WTC11 (cell line): ENCODE measurements around the gene UTF1. TPM values are rescaled to one million over a fixed set of nuclear protein-coding genes. Genes with fewer than 3 reads are reported as not detected.

Experiments used
- ERG ChIP-seq: fragments of 250-450 bp; sonication (Bioruptor Pico); IDR thresholded peaks from 2 replicates; pipeline ENCODE4 v1.8.0; 2021; ENCODE audit warnings: mild to moderate bottlenecking
- ZNF317 ChIP-seq: sonication (generic); formaldehyde crosslinking; IDR thresholded peaks from 2 replicates; pipeline ENCODE4 v1.8.1; 2023; ENCODE audit warnings: low read depth, mild to moderate bottlenecking, moderate library complexity, missing genetic modification reagents, borderline replicate concordance
- ZSCAN18 ChIP-seq: fragments of 250-450 bp; sonication (Bioruptor Pico); IDR thresholded peaks from 2 replicates; pipeline ENCODE4 v2.1.2; 2022; ENCODE audit warnings: mild to moderate bottlenecking, moderate library complexity
- microRNA-seq: library from miRNA; unstranded; fragments of <30 nt; microRNA quantifications from one replicate; pipeline ENCODE4 v1.2.0, GENCODE V29; 2022; ENCODE audit warnings: borderline number of aligned reads
- total RNA-seq: library from RNA; stranded (reverse); gene quantifications from 3 replicates; pipeline ENCODE4 v1.2.3, GENCODE V29; 2021

Gene UTF1
- total RNA-seq, 1 experiment from 2014 or later, result 196 TPM

GRCh38 chr10:133281084-133281483, 51.1 kb downstream of the UTF1 start (continued):
- TF ChIP-seq ZSCAN18 (no peak), ZNF317 (no peak), ERG (CRISPR knock-in tag) (no peak)

Small RNA genes within 50 kb of the gene (microRNA-seq; reads per million reads assigned to microRNA genes)
- not detected for gene MIR202

Other genes with a start within 250 kb of the UTF1 start
- 0.11 to 0.20 TPM (median 0.18 TPM) in 3 replicates for gene ADGRA1, start 142.3 kb upstream of the UTF1 start, total RNA-seq
- gene KNDC1, start 70.0 kb upstream of the UTF1 start, total RNA-seq, result 25.7 to 26.8 TPM (median 26.6 TPM) in 3 replicates
- 21.5 to 28.0 TPM (median 22.5 TPM) in 3 replicates for gene VENTX, start 7.6 kb downstream of the UTF1 start, total RNA-seq
- gene ADAM8, start 46.7 kb downstream of the UTF1 start, total RNA-seq, result 7.2 to 9.5 TPM (median 7.2 TPM) in 3 replicates
- gene TUBGCP2, start 78.7 kb downstream of the UTF1 start, total RNA-seq, result 53.2 to 62.5 TPM (median 53.8 TPM) in 3 replicates
- gene ZNF511, start 78.7 kb downstream of the UTF1 start, total RNA-seq, result 69.6 to 86.4 TPM (median 73.2 TPM) in 3 replicates
- gene CALY, start 106.7 kb downstream of the UTF1 start, total RNA-seq, result 0.63 to 1.8 TPM (median 1.4 TPM) in 3 replicates
- 0.31 to 0.48 TPM in 2 of 3 replicates, not detected in the other for gene PRAP1, start 117.2 kb downstream of the UTF1 start, total RNA-seq
- 31.3 to 40.5 TPM (median 33.8 TPM) in 3 replicates for gene FUOM, start 127.8 kb downstream of the UTF1 start, total RNA-seq
- 84.1 to 91.8 TPM (median 88.8 TPM) in 3 replicates for gene ECHS1, start 143.1 kb downstream of the UTF1 start, total RNA-seq
- 3.6 to 5.6 TPM (median 5.2 TPM) in 3 replicates for gene PAOX, start 149.0 kb downstream of the UTF1 start, total RNA-seq
- gene MTG1, start 163.9 kb downstream of the UTF1 start, total RNA-seq, result 51.8 to 63.0 TPM (median 53.0 TPM) in 3 replicates
- 0.27 to 0.59 TPM (median 0.32 TPM) in 3 replicates for gene SPRN, start 194.4 kb downstream of the UTF1 start, total RNA-seq
- 0.57 to 1.2 TPM (median 1.1 TPM) in 3 replicates for gene SCART1, start 223.7 kb downstream of the UTF1 start, total RNA-seq